Thymus (tissue), 11 donors: ENCODE data around the gene A1CF. TPM values are rescaled to one million over a fixed set of nuclear protein-coding genes. Genes with fewer than 3 reads are reported as not detected.
"Not testable (repeated sequence)": the region's sequence is repeated elsewhere in the genome, so short reads cannot be mapped to it uniquely, and the experiment has no call there.

Source experiments
- DNase-seq, 9 donors: peaks; one replicate each; pipeline ENCODE4 v3.0.0-alpha.2; 2013; ENCODE audit warnings: low spot score in 9 of 9, low read depth in 6 of 9, missing footprints in 1 of 9
- H3K27ac ChIP-seq, 2 donors: one replicate each; pipeline ENCODE4 v1.5.1; 2013; ENCODE audit warnings: control low read depth in 1 of 2, low read depth in 1 of 2, low read length in 1 of 2, mild to moderate bottlenecking in 1 of 2, moderate library complexity in 1 of 2
- H3K27me3 ChIP-seq, 2 donors: one replicate each; pipeline ENCODE4 v1.5.1; 2013; ENCODE audit warnings: low read length in 1 of 2; ENCODE audit not compliant: control insufficient read depth in 2 of 2, insufficient read depth in 1 of 2
- H3K36me3 ChIP-seq, 2 donors: one replicate each; pipeline ENCODE4 v1.5.1; 2013; ENCODE audit warnings: low read length in 1 of 2, mild to moderate bottlenecking in 1 of 2, moderate library complexity in 1 of 2; ENCODE audit not compliant: control insufficient read depth in 2 of 2, insufficient read depth in 2 of 2
- H3K4me1 ChIP-seq, 2 donors: one replicate each; pipeline ENCODE4 v1.5.1; 2013; ENCODE audit warnings: low read length in 2 of 2; ENCODE audit not compliant: control insufficient read depth in 2 of 2, insufficient read depth in 2 of 2
- H3K4me3 ChIP-seq, 2 donors: one replicate each; pipeline ENCODE4 v1.5.1; 2013; ENCODE audit warnings: low read length in 2 of 2, control low read depth in 1 of 2, mild to moderate bottlenecking in 1 of 2
- H3K9me3 ChIP-seq, 2 donors: one replicate each; pipeline ENCODE4 v1.5.1; 2013; ENCODE audit warnings: low read length in 1 of 2, mild to moderate bottlenecking in 1 of 2; ENCODE audit not compliant: control insufficient read depth in 2 of 2, insufficient read depth in 1 of 2
- WGBS: extraction: QIAGEN DNeasy Blood & Tissue Kit; methylation state at CpG from one replicate; pipeline ENCODE4 v1.1.7; 2013; 5-methylcytosine and 5-hydroxymethylcytosine counted together
- polyA plus RNA-seq: library from polyadenylated mRNA; stranded (reverse); fragments of 200-250 nt; gene quantifications from one replicate; pipeline ENCODE4 v1.2.3, GENCODE V29; 2013
- total RNA-seq: library from RNA; stranded (reverse); fragments of 120-200 nt; gene quantifications from one replicate; pipeline ENCODE4 v1.2.4, GENCODE V29; 2013
- donor health status: healthy.

Gene A1CF
- total and polyA plus RNA-seq, 2 donors, result 0.02 to 0.05 TPM

DNA sequence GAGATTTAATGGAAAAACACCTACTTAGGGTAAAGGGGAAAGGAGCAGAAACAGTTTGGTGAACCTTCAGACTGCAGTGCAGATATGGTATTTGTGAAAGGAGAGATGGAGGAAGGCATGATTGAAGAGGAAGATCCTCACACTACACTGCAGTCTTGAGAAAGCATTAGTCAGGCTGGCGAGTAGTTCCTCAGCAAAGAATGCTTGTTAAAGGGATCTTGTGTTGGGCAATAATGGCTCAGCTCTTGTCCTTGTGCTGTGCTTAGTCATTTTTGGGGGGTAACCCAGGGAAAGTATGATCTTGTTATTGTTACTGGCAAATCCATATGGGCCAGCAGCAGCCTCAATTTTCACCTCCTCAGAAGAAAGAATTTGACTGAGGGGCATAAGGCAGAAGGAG is 105.4 kb downstream of the A1CF start:
- H3K36me3 ChIP-seq, H3K27me3 ChIP-seq, H3K4me3 ChIP-seq, DNase-seq, H3K27ac ChIP-seq, H3K9me3 ChIP-seq, H3K4me1 ChIP-seq: not testable (repeated sequence)
- 90% methylated on average over 1 of the region's 1 CpG for WGBS

DNA sequence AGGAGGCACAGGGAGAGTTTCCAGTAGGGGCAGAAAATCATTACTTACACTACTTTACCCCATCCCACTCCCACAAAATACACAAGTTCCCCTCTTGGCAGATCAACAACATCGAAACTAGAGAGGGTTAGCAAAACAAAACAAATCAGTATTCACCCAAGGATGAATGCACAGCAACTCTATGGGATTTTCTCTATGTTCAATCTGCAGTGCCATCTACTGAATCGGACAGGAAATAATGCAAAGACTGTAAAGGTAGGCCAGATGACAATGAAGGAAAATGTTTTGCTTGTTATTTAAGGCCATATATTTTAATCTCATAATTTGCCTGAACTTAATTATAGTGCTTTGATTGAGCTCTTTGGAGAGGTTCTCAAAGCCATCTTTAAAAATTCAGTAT is 110.6 kb downstream of the A1CF start:
- not testable (repeated sequence) for DNase-seq, H3K36me3 ChIP-seq, H3K27me3 ChIP-seq, H3K4me1 ChIP-seq, H3K9me3 ChIP-seq, H3K27ac ChIP-seq, H3K4me3 ChIP-seq
- WGBS, result 88% methylated on average over 2 of the region's 2 CpGs

DNA sequence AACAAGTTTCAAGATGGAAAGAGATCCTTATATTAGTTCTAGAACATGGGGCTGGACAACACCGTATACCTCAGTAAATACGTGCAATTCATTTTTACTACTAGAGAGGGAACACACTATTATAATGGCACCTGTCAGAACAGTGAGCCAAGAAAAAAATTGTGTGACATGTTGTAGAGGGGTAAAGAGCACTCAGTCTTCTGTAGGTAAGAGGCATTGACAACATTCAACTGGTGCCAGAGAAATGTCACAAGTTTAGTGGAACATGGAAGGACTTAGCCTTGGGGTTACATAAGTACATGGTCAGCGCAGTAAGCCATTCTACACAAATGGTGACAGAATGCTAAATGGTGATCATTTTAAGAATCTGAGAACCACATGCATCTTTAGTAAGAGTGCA is 113.4 kb downstream of the A1CF start:
- WGBS, result 98% methylated on average over 3 of the region's 3 CpGs
- not testable (repeated sequence) for H3K27me3 ChIP-seq, H3K4me1 ChIP-seq, DNase-seq, H3K36me3 ChIP-seq, H3K4me3 ChIP-seq, H3K27ac ChIP-seq, H3K9me3 ChIP-seq

DNA sequence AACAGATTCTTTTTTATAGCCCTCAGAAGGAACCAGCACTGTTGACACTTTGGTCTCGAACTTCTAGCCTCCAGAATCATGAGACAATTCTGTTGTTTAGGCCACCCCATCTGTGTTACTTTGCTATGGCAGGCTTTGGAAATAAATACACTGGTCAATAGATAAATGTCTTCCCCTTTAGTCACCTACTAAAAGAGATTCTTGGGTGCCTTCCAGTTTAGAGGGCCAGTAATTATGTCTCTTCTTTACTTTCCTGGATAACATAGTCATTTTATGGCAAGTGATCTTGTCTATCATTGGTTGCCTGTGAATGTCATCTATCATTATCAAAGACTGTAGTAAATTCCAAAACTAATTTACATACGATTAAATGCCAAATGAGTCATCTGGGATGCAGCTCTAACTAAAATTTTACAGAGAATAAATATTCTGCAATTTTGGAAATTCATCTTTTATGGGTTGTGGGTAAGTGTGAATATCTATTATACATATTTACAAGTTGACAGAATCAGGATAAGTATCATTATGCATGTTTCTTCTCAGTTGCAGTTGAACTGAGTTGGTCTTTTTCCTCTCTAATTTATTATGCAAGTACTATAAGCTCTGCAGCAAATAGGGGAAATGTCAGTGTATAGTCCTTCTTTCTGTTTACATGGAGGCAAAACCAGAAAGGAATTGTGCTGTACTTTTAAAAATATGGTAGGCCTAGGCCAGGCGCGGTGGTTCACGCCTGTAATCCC is 118.5 kb downstream of the A1CF start:
- not testable (repeated sequence) for H3K4me1 ChIP-seq, H3K36me3 ChIP-seq, DNase-seq, H3K9me3 ChIP-seq, H3K27ac ChIP-seq, H3K4me3 ChIP-seq, H3K27me3 ChIP-seq
- 92% methylated on average over 5 of the region's 5 CpGs for WGBS

Other genes starting within 250 kb of the A1CF start
- gene ASAH2B, start 145.7 kb downstream of the A1CF start, total RNA-seq, result 1.1 TPM
- gene ASAH2B, start 145.7 kb downstream of the A1CF start, polyA plus RNA-seq, result 2.8 TPM
- gene PRKG1, start 188.9 kb upstream of the A1CF start, total RNA-seq, result 7.4 TPM
- 2.5 TPM for gene PRKG1, start 188.9 kb upstream of the A1CF start, polyA plus RNA-seq